Uterus (tissue), 2 donors: ENCODE results near the gene DCTN3.

ENCODE experiments used
- POLR2A ChIP-seq, 2 donors: fragments of 450-650 bp; IDR thresholded peaks; one replicate each; pipeline ENCODE4 v1.6.1; 2016; ENCODE audit warnings: antibody characterized with exemption in 2 of 2, mild to moderate bottlenecking in 1 of 2, moderate library complexity in 1 of 2
- TF ChIP-seq, protein P1 (sequence below), 4 experiments: fragments of 200-600 bp in 2 of 4; fragments of 450-650 bp in 2 of 4; sonication (generic) in 2 of 4; IDR thresholded peaks; one replicate each; pipeline ENCODE4 v1.5.1; 2016 to 2019; ENCODE audit warnings: antibody characterized with exemption in 4 of 4, mild to moderate bottlenecking in 2 of 4, moderate library complexity in 1 of 4

DNA sequence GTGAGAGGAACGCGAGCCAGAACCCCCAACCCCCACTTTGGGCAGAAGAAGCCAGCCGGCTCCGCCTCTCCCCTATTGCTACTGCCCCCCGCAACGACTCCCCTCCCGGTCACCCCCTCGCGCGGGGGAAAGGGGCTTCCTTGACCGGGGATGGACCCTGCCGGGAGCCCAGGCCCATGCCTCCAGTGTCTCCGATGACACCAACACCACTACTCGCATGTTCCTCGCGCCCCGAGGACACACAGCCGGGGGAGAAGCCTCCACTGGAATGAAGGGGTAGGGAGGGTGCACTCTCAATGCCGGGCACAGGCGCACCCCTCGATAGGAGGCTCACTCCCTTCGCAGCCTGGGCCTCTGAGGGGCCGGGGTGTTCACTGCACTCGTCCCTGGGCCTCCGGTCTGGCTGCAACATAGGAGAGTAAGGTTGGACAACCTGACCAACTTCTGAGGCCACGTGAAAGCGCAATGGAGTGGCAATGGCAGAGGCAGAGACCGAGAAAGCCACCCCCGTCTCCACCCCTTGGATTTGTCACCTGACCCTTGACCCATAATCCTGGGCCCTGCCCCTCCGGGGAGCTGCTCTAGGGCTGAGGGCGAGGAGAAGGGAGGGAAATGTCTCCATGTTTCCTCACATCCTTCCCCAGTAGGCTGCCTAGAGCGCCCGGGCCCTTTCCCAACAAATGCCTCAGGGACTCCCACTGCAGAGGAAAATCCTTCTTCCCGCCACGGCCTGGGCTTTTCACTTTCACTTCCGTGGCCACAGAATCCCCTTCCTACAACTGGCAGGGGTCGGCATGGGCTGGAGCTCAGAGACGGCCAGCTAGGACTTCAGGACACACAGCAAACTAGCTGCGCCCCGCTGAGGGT, 29.7 kb downstream of the DCTN3 start:
- no peak for TF ChIP-seq POLR2A (IDR thresholded peaks at IDR 0.05)
- TF ChIP-seq, protein P1, sequence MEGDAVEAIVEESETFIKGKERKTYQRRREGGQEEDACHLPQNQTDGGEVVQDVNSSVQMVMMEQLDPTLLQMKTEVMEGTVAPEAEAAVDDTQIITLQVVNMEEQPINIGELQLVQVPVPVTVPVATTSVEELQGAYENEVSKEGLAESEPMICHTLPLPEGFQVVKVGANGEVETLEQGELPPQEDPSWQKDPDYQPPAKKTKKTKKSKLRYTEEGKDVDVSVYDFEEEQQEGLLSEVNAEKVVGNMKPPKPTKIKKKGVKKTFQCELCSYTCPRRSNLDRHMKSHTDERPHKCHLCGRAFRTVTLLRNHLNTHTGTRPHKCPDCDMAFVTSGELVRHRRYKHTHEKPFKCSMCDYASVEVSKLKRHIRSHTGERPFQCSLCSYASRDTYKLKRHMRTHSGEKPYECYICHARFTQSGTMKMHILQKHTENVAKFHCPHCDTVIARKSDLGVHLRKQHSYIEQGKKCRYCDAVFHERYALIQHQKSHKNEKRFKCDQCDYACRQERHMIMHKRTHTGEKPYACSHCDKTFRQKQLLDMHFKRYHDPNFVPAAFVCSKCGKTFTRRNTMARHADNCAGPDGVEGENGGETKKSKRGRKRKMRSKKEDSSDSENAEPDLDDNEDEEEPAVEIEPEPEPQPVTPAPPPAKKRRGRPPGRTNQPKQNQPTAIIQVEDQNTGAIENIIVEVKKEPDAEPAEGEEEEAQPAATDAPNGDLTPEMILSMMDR (IDR thresholded peaks at IDR 0.05), result no peak
